ENCODE data around the gene FAM118A. TPM values are rescaled to one million over a fixed set of nuclear protein-coding genes. Genes with fewer than 3 reads are reported as not detected.
A peak's percentile ranks its signal among the peaks of the same experiment; 100 is the strongest.
"Not testable (repeated sequence)": the region's sequence is repeated elsewhere in the genome, so short reads cannot be mapped to it uniquely, and the experiment has no call there.

FAM118A gene
- total RNA-seq (ENCODE audit: insufficient read depth, low replicate concordance), result 32.5 TPM

DNA sequence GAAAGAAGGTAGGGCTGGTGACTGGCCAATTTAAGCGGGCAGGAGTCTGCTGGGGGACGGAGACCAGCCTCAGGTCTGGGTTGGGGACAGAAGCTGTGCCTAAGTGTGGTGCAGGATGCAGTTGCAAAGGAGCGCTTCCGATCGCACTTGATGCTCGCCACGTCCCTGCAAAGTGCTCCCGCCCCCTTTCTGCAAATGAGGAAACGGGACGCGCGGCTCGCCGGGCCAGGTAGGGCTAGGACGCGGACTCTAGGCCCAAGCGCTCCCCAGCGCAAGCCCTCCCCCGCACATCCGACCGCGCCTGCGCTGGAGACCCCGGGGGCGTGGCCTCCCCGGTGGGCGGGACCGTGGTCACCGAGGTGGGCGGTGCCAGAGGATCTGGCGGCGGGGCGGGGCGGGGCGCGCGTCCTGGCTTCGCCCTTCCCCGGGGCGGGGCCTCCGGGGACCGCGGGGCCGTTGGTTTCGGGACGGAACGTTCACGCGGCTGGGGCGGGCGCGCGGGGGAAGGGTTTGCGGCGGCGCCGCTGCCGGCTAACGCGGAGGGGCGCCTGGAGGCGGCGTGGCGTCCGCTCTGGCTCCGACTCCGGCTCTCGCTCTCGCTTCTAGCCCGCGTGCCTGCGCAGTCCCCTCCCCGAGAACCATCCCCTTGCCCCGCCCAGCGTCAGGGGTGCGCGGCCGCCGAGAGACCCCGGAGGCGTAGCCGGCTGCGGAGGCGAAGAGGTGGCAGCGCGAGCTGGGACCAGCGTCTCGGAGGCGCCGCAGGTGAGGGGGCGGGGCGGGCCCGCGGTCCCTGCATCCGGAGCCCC is at the start of gene FAM118A:
Gene FAM118A, plus strand, starts transcription at position 513 of the 806 bp plus-strand sequence. CDS start 12,446 bp downstream, outside the sequence.
- peak; percentile 94 for DNase-seq (ENCODE audit: low spot score)

GRCh38 chr22:45260395-45260759 is 49.4 kb upstream of the FAM118A start:
- DNase-seq (ENCODE audit: low spot score), result not testable (repeated sequence)

- no peak for DNase-seq (ENCODE audit: low spot score)
Observed at GRCh38 chr22:45261407-45262088, 48.2 kb upstream of the FAM118A start.

DNA sequence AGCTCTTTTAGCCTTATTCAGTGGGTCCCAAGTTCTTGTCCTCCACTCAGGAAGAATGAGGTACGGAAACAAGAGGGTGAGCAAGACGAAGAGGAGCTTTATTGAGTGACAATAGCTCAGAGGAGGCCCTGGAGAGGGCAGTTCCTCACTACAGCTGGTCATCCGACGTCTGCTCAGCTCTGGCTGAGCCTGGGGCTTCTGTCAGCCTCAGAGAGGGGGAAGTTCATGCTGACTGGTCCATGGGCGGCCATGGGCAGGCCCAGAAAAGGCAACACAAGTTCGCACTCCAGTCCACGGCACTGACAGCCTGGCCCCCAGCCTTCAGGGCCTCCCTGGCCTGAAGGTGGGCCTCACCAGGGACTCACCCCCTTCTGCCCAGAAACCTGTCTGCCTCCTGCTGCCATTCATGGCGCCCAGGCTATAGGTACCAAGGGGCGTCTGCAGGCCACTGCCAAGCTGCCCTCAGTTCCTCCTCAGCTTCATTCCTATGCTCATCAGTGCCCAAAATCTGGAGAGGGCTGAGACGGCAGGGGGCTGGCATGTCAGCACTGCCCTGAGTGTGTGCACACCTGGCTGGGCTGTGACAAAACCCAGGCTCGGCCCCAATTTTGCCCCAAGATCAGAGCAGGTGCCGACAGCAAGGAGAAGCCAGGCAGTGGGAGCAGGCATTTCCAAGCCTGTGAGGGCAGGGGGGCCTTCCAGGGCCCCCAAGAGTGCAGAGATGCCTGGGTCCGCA is 47.4 kb upstream of the FAM118A start:
- DNase-seq (ENCODE audit: low spot score), result peak; percentile 31

DNA sequence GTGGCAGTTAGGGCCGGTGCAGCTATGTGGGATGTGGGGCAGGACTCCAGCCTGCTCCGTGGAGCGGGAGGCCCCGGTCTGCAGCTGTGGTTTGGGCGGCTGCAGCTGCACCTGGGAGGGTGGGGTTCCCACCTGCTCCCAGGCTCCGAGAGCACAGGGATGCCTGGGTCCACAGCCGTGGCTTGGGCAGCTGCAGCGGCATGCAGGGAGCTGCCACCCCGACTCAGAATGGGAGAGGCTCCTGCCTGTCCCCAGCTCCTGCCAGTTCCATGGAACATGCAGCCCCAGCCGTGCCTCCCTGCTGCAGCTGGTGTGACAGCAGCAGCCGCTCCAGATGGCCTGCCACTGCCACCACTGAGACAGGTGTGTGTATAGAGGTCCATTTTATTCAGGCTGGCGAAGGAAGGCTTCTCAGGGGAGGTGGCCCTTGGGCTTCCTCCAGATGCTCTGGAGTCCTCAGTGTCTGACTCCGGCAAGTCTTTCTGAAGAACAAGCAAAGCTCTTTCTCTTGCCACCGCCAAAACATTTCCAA is 46.7 kb upstream of the FAM118A start:
- no peak for DNase-seq (ENCODE audit: low spot score)

- DNase-seq (ENCODE audit: low spot score), result peak; percentile 73
Observed at GRCh38 chr22:45263463-45264269, 46.1 kb upstream of the FAM118A start.

GRCh38 chr22:45265535-45265934 is 44.2 kb upstream of the FAM118A start:
- DNase-seq (ENCODE audit: low spot score), result peak; percentile 62

DNA sequence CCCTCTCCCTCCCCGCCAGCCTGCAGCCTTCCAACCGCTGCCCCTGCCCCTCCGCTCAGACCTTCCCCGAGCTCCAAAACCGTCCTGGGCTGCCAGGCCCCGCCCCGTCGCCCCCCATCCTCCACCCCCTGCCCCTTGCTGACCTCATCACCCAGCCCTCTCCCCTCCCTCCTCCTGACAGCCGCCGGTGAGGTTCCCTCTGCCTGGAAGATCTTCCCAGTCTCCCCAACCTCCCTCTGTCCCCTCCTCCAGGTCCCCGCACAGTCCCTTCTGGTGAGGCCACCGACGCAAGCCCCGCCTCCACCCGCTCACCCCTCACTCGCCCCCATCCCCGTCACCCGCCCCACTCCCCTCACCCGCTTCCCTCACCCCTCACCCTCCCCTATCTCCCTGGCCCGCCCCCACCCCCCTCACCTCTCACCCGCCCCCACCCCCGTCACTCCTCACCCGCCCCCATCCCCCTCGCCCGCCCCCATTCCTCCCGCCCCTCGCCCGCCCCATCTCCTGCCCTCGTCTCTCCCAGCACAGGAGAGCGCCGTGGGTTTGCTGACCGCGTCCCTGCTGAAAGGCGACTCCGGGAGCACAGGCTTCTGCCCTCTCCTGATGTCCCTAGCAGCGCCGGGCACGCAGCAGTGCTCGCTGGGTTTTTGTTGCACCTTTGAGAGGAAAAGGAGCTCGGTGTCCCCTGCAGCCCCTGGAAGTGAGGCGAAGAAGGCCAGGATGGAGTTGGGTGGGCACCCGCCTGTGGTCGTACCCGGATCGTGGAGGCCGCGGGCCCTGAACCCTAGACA is 41.4 kb upstream of the FAM118A start:
- peak; percentile 55 for DNase-seq (ENCODE audit: low spot score)

GRCh38 chr22:45268958-45269844 is 40.5 kb upstream of the FAM118A start:
- DNase-seq (ENCODE audit: low spot score), result peak; percentile 82

DNA sequence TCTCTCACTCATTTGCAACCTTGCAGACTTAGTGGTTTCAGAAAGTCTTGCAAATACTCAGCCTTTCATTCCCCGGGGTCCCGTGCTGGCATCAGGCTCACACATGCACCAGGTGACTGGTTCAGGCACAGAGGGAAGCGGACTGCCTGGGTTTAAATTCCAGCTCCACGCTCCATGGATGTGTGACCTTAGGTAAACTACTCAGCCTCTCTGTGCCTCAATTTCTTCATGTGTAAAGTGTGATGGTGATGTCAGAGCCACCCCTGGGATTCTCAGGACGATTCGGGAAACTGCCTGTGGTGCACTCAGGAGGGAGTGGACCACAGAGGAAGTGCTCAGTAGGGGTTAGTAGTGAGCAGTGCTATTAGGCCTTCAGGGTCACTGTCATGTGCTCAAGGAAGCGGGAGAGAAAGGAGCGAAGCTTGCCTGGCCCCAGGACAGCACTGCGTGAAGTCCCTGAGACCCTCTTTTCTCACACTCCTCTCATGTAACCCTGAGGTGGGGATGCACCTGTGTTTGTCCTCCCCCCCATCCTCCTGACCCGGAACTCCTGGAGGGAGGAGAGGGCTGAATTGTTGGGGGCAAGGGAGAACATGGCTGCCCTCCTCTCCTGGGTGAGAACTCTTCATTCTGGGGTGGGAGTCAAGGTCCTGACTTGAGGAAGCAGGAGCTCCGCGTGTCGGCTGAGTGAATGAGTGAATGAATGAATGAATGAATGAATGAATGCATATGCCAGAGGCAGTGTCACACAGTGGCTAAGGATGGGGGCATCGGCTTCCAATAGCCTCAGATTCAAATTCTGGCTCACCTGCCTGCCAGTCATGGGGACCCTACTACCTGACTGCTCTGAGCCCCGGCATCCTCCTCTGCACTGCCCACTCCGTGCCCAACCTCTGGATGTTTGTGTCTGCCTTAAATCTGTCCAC is 39.4 kb upstream of the FAM118A start:
- DNase-seq (ENCODE audit: low spot score), result no peak

GRCh38 chr22:45271667-45272201 is 38.0 kb upstream of the FAM118A start:
- DNase-seq (ENCODE audit: low spot score), result peak; percentile 38

- no peak for DNase-seq (ENCODE audit: low spot score)
Observed at GRCh38 chr22:45272498-45272897, 37.2 kb upstream of the FAM118A start.

DNA sequence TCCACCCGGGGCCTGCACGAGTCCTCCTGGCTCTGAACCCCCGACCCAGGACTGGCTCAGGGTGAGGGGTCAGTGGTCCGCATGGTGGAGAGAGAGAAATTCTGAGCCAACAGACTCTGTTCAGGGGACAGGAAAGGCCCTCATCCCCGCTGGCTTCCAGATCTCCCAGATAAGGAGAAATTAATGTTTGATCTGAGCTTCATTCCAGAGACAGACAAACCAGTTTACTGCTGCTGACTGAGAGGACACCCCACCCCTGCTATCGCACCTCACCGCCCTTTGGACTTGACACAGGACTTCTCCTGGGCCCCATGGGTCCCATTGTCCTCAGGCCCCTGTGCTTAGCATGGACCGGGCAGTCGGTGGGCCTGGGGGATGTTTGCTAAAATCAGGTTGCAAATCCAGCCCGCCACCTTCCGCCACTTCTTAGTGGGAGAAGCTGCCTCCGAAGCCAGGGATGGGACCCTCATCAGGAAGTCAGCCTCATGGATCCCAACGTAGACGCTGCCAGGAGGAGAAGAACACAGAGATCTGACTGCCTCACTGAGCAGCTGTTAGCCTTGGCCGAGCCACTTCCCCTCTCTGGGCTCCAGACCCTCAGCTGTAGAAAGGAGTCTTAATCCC is 36.2 kb upstream of the FAM118A start:
- DNase-seq (ENCODE audit: low spot score), result no peak

DNA sequence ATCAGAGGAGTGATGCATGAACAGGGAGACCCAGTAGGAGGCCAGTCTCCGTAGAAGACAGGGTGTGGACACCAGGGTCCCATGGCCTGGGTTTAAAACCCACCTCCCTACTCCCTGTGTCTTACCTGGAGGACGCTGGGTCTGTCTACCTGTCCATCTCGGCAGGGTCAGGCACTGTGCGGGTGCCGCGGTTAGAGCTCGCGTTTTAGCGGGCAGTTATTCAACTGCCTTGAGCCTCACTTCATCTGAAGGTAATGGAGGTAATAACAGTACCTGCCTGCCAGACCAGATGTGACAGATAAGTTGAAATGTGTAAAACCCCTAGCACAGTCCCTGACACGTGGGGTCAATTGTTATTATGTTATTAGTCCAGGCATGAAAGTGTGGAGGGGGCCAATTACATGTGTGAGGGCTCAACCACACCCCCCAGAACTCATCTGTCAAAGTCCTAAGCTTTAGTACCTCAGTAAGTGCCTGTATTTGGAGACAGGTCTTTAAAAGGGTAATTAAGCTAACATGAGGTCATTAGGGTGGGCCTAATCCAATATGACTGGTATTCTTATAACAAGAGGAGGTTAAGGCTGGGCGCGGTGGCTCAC is 33.1 kb upstream of the FAM118A start:
- DNase-seq (ENCODE audit: low spot score), result no peak

- not testable (repeated sequence) for DNase-seq (ENCODE audit: low spot score)
Observed at GRCh38 chr22:45277720-45278119, 32.0 kb upstream of the FAM118A start.

DNA sequence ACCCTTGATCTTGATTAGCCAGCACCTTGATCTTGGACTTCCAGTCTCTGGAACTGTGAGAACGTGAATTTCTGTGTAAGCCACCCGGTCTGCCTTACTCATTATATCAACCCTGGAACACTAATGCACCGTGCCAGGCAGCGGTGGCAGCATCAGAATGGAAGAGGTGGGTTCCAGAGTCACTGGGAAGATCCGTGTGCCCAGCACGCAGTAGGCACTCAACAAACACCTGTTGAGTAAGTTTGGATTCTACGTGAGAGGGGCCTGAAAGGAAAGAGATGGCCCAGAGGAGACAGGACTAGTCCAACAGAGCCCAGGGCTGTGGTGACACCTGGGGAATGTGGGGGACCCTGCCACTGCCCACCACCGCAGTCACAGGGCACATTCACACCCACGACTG is 31.6 kb upstream of the FAM118A start:
- no peak for DNase-seq (ENCODE audit: low spot score)

GRCh38 chr22:45280587-45280980 is 29.1 kb upstream of the FAM118A start:
- no peak for DNase-seq (ENCODE audit: low spot score)
